Astrocyte (in vitro differentiated cells and primary cell): Measurements from ENCODE around the gene POLG2.

Source experiments
- CTCF ChIP-seq: IDR thresholded peaks from 2 replicates; pipeline ENCODE4 v1.5.1; 2011; ENCODE audit warnings: low read depth, mild to moderate bottlenecking, inconsistent platforms, low read length, moderate library complexity; ENCODE audit not compliant: insufficient read depth
- EZH2 ChIP-seq: IDR thresholded peaks from 2 replicates; pipeline ENCODE4 v1.6.1; 2012; ENCODE audit warnings: mild to moderate bottlenecking, low read length, inconsistent platforms; ENCODE audit not compliant: insufficient read depth

- no peak for TF ChIP-seq CTCF
- no peak for TF ChIP-seq EZH2
These were observed 4.9 kb downstream of the POLG2 start for GRCh38 chr17:64491994-64492393.
